Osteocyte (in vitro differentiated cells): Measurements from ENCODE around the gene SINHCAF. TPM values are rescaled to one million over a fixed set of nuclear protein-coding genes. Genes with fewer than 3 reads are reported as not detected.
"Not testable (repeated sequence)": the region's sequence is repeated elsewhere in the genome, so short reads cannot be mapped to it uniquely, and the experiment has no call there.

Source experiments
- DNase-seq: peaks from one replicate; pipeline ENCODE4 v3.0.0; 2021; ENCODE audit warnings: mixed read lengths; ENCODE audit not compliant: unreplicated experiment; ENCODE audit errors: extremely low spot score
- H3K27ac Mint-ChIP-seq: one replicate; pipeline ENCODE4 v1.8.0; 2021; ENCODE audit warnings: mild to moderate bottlenecking, mixed read lengths; ENCODE audit not compliant: unreplicated experiment
- H3K27me3 Mint-ChIP-seq: one replicate; pipeline ENCODE4 v1.8.0; 2021; ENCODE audit warnings: mixed read lengths; ENCODE audit not compliant: unreplicated experiment
- H3K36me3 Mint-ChIP-seq: one replicate; pipeline ENCODE4 v1.8.0; 2021; ENCODE audit warnings: mixed read lengths; ENCODE audit not compliant: unreplicated experiment
- H3K4me1 Mint-ChIP-seq: one replicate; pipeline ENCODE4 v1.8.0; 2021; ENCODE audit warnings: mixed read lengths; ENCODE audit not compliant: unreplicated experiment
- H3K4me3 Mint-ChIP-seq: one replicate; pipeline ENCODE4 v1.8.0; 2021; ENCODE audit warnings: mild to moderate bottlenecking, moderate library complexity, mixed read lengths; ENCODE audit not compliant: unreplicated experiment
- H3K9me3 Mint-ChIP-seq: one replicate; pipeline ENCODE4 v1.8.0; 2021; ENCODE audit warnings: mixed read lengths; ENCODE audit not compliant: unreplicated experiment
- CTCF ChIP-seq: fragments of 200-600 bp; sonication (generic); IDR thresholded peaks from 2 replicates; pipeline ENCODE4 v1.5.0; 2021; ENCODE audit warnings: antibody characterized with exemption, mild to moderate bottlenecking, moderate library complexity
- long read RNA-seq: library from polyadenylated mRNA; unstranded; transcript quantifications from one replicate; pipeline ENCODE4 v2.0.0, GENCODE V29; 2021
- total RNA-seq: library from RNA; stranded (reverse); gene quantifications from 2 replicates; pipeline ENCODE4 v1.2.1, GENCODE V29; 2021

SINHCAF gene, protein sequence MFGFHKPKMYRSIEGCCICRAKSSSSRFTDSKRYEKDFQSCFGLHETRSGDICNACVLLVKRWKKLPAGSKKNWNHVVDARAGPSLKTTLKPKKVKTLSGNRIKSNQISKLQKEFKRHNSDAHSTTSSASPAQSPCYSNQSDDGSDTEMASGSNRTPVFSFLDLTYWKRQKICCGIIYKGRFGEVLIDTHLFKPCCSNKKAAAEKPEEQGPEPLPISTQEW
- total RNA-seq: 35.5 and 41.1 TPM in 2 replicates
- long read RNA-seq, transcript SINHCAF-201 (6 exons, 3,163 nt): major isoform, 113 of 183 reads
- long read RNA-seq, transcript SINHCAF-203 (6 exons, 1,555 nt): minor isoform, 26 of 183 reads
- long read RNA-seq, partial matches to known transcripts: 4 of 183 reads
- long read RNA-seq, other reads (novel, unspliced or antisense): 39 of 183 reads

DNA sequence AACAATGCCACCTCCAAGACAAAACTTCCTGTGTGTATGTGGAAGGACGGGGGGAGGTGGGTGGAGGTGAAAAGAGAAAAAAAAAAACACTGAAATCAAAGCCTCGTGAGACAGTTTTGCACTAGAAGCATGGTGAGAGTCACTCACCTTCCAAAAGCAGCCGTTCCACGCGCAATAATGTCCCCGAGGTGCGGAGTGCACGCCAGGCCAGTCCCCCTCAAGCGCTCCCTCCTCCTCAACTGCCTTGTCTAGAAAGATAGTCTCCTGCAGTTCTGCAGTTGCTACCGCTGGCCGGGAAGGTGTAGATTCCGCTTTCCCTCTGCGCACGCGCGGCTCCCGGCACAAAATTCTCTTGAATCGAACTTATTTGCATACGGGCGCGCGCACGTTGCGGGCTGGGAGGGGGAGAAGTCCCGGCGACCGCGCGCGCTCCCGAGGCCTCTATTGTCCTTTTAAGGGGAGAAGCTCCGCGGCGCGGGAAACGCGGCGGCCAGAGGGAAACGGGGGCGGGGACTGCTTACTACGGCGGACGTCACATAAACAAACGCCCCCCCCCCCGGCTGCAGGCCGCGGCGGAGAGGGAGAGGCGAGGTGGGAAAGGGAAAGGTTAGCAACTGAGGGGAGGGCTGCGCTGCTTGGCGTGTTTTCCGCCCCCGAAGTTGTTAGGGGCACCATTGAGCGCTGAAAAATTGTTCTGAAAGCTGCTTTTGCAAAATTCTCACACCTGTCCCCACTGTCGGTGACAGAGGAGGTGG lies at the start of gene SINHCAF:
SINHCAF (minus strand) TSS at position 274 of the 755 bp plus-strand sequence. CDS start 27,946 bp downstream, outside the sequence.
- peak within 1 kb of the TSS; percentile 96 for H3K4me3 Mint-ChIP-seq
- peaks cover 9% of the 10 kb centered on the region for H3K27me3 Mint-ChIP-seq
- no peak for TF ChIP-seq CTCF
- peak within 1 kb of the TSS; percentile 92 for H3K27ac Mint-ChIP-seq
- H3K9me3 Mint-ChIP-seq: no peaks in the 10 kb centered on the region
- H3K4me1 Mint-ChIP-seq: peaks cover 32% of the 10 kb centered on the region
- H3K36me3 Mint-ChIP-seq: no peaks in the 10 kb centered on the region
- DNase-seq: peak; percentile 99

- H3K4me3 Mint-ChIP-seq, H3K4me1 Mint-ChIP-seq, H3K9me3 Mint-ChIP-seq, H3K27ac Mint-ChIP-seq, H3K36me3 Mint-ChIP-seq, DNase-seq, H3K27me3 Mint-ChIP-seq: not testable (repeated sequence)
Measured at GRCh38 chr12:31375422-31375821, 49.5 kb upstream of the SINHCAF start.

- Mint-ChIP-seq H3K27me3 (peaks cover 5% of the 10 kb centered on the region), H3K36me3 (no peaks in the 10 kb centered on the region), H3K4me3 (no peak overlapping the region), H3K27ac (no peak overlapping the region), H3K9me3 (no peaks in the 10 kb centered on the region), H3K4me1 (peaks cover 21% of the 10 kb centered on the region)
- no peak for TF ChIP-seq CTCF
- no peak for DNase-seq
Measured at GRCh38 chr12:31371256-31371620, 45.3 kb upstream of the SINHCAF start.

DNA sequence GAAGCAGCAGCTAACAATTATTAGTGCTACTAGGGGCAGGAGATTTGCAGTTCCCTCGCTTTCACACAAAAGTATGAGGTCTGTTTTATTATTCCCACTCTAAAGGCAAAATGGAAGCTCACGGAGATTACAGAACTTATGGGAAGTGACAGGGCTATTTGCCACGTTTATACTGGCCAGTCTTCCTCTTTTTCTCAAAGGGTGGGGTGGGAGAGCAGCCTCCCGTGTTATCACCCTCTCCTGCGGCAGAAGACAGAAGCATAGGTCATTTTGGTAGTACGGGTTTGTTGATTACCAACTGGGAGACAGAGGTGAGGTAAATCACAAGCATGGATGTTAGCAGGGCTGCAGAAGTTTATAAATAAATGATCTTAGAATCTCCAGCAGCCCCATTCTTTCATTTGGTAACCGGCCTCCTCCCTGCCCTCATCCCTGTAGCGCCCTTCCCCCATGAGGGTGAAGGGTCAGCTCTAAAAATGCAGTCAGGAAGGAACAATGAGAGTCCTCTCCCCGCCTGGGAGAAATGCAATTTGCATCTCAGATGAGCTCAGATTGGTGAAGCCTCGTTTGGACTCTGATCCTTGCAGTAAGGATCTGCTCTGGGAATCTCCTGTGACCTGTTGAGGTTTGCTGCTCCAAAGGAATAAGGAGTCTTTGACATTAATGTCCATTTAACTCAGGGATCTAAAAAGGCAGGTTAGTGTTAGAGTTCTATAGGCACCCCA lies 44.7 kb upstream of the SINHCAF start:
- Mint-ChIP-seq H3K27ac (peak overlapping the region; percentile 16), H3K36me3 (no peaks in the 10 kb centered on the region), H3K4me3 (no peak overlapping the region), H3K4me1 (peaks cover 21% of the 10 kb centered on the region), H3K27me3 (peaks cover 5% of the 10 kb centered on the region), H3K9me3 (no peaks in the 10 kb centered on the region)
- no peak for TF ChIP-seq CTCF
- DNase-seq: no peak

DNA sequence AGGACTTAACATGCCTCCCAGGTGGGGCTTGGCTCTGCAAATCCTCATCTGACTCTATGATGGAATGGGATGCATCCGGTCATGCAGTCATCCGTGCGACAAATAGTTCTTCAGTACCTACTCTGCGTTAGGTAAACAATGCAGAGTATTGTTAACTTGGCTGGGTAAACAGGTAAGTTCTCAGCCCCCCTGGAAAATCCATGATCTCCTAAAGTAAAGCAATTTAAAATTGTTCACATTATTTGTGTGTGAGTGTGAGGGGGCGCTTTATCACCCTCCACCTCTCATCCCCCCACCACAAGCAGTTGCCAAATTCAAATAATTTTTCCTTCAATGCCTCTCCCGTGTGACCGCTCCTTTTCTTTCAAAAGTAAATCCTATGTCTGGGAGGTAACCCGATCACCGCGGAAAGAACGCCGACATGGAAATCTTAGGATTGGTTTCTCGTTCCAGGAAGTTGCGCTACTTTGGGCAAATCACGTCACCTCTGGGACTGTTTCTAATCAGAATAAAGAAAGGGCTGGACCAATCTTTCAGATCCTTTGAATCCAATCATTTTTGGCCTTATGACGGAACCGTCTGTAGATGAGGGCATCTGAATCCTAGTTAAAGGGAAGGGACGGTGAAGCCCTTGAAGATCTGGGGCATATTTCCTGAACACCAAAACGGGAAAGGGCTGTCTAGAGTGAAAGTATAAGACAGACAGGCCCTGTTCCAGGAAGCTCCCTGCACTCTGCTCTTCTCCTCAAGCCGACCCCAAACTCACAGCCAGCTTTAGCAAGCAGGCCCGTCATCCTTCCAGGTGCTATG lies 44.0 kb upstream of the SINHCAF start:
- peaks cover 5% of the 10 kb centered on the region for H3K27me3 Mint-ChIP-seq

More for the DNA sequence above, 44.0 kb upstream of the SINHCAF start:
- H3K27ac Mint-ChIP-seq: no peak overlapping the region
- no peak for DNase-seq
- no peak for TF ChIP-seq CTCF
- H3K9me3 Mint-ChIP-seq: no peaks in the 10 kb centered on the region
- no peaks in the 10 kb centered on the region for H3K36me3 Mint-ChIP-seq
- H3K4me1 Mint-ChIP-seq: peaks cover 21% of the 10 kb centered on the region
- H3K4me3 Mint-ChIP-seq: no peak overlapping the region
